Activated CD4-positive, alpha-beta memory T cell treated with anti-CD3 and anti-CD28 coated beads for 36 hours (primary cell): ENCODE results near the gene RASSF8. TPM values are rescaled to one million over a fixed set of nuclear protein-coding genes. Genes with fewer than 3 reads are reported as not detected.
"Not testable (repeated sequence)": the region's sequence is repeated elsewhere in the genome, so short reads cannot be mapped to it uniquely, and the experiment has no call there.

Experiments used
- CTCF ChIA-PET: fragments of 350-600 bp; sonication (Branson Sonifier 250); formaldehyde crosslinking; loops from one replicate; lab custom pipeline; 2021; ENCODE audit warnings: antibody characterized with exemption, inconsistent platforms; lab: Charles Lee
- POLR2A ChIA-PET: fragments of 350-600 bp; sonication (Branson Sonifier 250); formaldehyde crosslinking; loops from one replicate; lab custom pipeline; 2021; ENCODE audit warnings: antibody characterized with exemption; lab: Charles Lee
- DNase-seq: peaks from one replicate; pipeline ENCODE4 v3.0.0-alpha.2; 2020
- H3K27ac Mint-ChIP-seq: one replicate; pipeline ENCODE4 v1.8.0; 2021; ENCODE audit warnings: mixed read lengths
- H3K27me3 Mint-ChIP-seq: one replicate; pipeline ENCODE4 v1.8.0; 2021; ENCODE audit warnings: mixed read lengths
- H3K36me3 Mint-ChIP-seq: one replicate; pipeline ENCODE4 v1.8.0; 2021; ENCODE audit warnings: mixed read lengths
- H3K4me1 Mint-ChIP-seq: one replicate; pipeline ENCODE4 v1.8.0; 2021; ENCODE audit warnings: low read depth, mixed read lengths
- H3K4me3 Mint-ChIP-seq: one replicate; pipeline ENCODE4 v1.8.0; 2021; ENCODE audit warnings: mild to moderate bottlenecking, mixed read lengths
- H3K9me3 Mint-ChIP-seq: one replicate; pipeline ENCODE4 v1.8.0; 2021; ENCODE audit warnings: mixed read lengths
- intact Hi-C: fragments of 100-400 bp; cut with micrococcal nuclease; formaldehyde crosslinking; loops from one replicate; pipeline ENCODE4 v1.15.1; 2023
- total RNA-seq, 2 experiments: library from RNA; stranded (reverse); gene quantifications; one replicate each; pipeline ENCODE4 v1.2.3, GENCODE V29; 2021

RASSF8 gene
- total RNA-seq, 2 experiments from 2014 or later = 0.26 to 0.29 TPM

- no peaks in the 10 kb centered on the region for H3K9me3 Mint-ChIP-seq
- POLR2A ChIA-PET = no interaction called here
- CTCF ChIA-PET = interaction anchor here (0.6 to 0.8 kb wide), 3 partner anchors 36 to 627 kb away, joined by 3 read pairs; no protein-coding TSS in a partner anchor
Measured at GRCh38 chr12:26056335-26056734, 97.9 kb downstream of the RASSF8 start.

GRCh38 chr12:26057271-26057670 is 98.8 kb downstream of the RASSF8 start:
- H3K36me3 Mint-ChIP-seq, H3K27me3 Mint-ChIP-seq, H3K27ac Mint-ChIP-seq, DNase-seq, H3K4me3 Mint-ChIP-seq, H3K9me3 Mint-ChIP-seq, CTCF ChIA-PET, H3K4me1 Mint-ChIP-seq, POLR2A ChIA-PET, intact Hi-C loops: not testable (repeated sequence)

More at GRCh38 chr12:26056335-26056734, 97.9 kb downstream of the RASSF8 start:
- Mint-ChIP-seq H3K27ac (no peak overlapping the region), H3K27me3 (peaks cover 7% of the 10 kb centered on the region), H3K36me3 (no peaks in the 10 kb centered on the region), H3K4me3 (no peak overlapping the region), H3K4me1 (no peaks in the 10 kb centered on the region)
- no peak for DNase-seq
- intact Hi-C loops = no loop called here

GRCh38 chr12:26058308-26058707 is 99.8 kb downstream of the RASSF8 start:
- ChIA-PET CTCF (interaction anchor here (0.7 kb wide), 1 partner anchor 1248 kb away, joined by 4 read pairs; no protein-coding TSS in a partner anchor), POLR2A (no interaction called here)
- Mint-ChIP-seq H3K4me3 (no peak overlapping the region), H3K4me1 (no peaks in the 10 kb centered on the region), H3K9me3 (no peaks in the 10 kb centered on the region), H3K36me3 (no peaks in the 10 kb centered on the region), H3K27me3 (peaks cover 2% of the 10 kb centered on the region), H3K27ac (no peak overlapping the region)
- no peak for DNase-seq
- intact Hi-C loops = no loop called here

- Mint-ChIP-seq H3K27me3 (peaks cover 3% of the 10 kb centered on the region), H3K27ac (no peak overlapping the region), H3K36me3 (no peaks in the 10 kb centered on the region), H3K4me1 (no peaks in the 10 kb centered on the region), H3K9me3 (no peaks in the 10 kb centered on the region), H3K4me3 (no peak overlapping the region)
- DNase-seq = no peak
- intact Hi-C loops = no loop called here
- ChIA-PET POLR2A (no interaction called here), CTCF (interaction anchor here (0.7 kb wide), 1 partner anchor 1247 kb away, joined by 4 read pairs; no protein-coding TSS in a partner anchor)
Measured at GRCh38 chr12:26058818-26059217, 100.3 kb downstream of the RASSF8 start.

- intact Hi-C loops = no loop called here
- Mint-ChIP-seq H3K27ac (no peak overlapping the region), H3K4me1 (no peaks in the 10 kb centered on the region), H3K36me3 (no peaks in the 10 kb centered on the region), H3K4me3 (no peak overlapping the region), H3K9me3 (no peaks in the 10 kb centered on the region), H3K27me3 (peaks cover 3% of the 10 kb centered on the region)
- ChIA-PET CTCF (no interaction called here), POLR2A (no interaction called here)
- no peak for DNase-seq
Measured at GRCh38 chr12:26062006-26062405, 103.5 kb downstream of the RASSF8 start.

GRCh38 chr12:26062566-26062965 is 104.1 kb downstream of the RASSF8 start:
- H3K27ac Mint-ChIP-seq = no peak overlapping the region
- peaks cover 1% of the 10 kb centered on the region for H3K27me3 Mint-ChIP-seq
- no peak overlapping the region for H3K4me3 Mint-ChIP-seq
- ChIA-PET POLR2A (no interaction called here), CTCF (no interaction called here)
- no peaks in the 10 kb centered on the region for H3K9me3 Mint-ChIP-seq
- H3K4me1 Mint-ChIP-seq = no peaks in the 10 kb centered on the region
- DNase-seq = no peak
- no peaks in the 10 kb centered on the region for H3K36me3 Mint-ChIP-seq
- intact Hi-C loops = no loop called here

GRCh38 chr12:26065451-26065850 is 107.0 kb downstream of the RASSF8 start:
- ChIA-PET POLR2A (no interaction called here), CTCF (no interaction called here)
- intact Hi-C loops = no loop called here
- no peaks in the 10 kb centered on the region for H3K4me1 Mint-ChIP-seq
- DNase-seq = no peak
- H3K9me3 Mint-ChIP-seq = no peaks in the 10 kb centered on the region
- H3K27me3 Mint-ChIP-seq = peaks cover 1% of the 10 kb centered on the region
- H3K36me3 Mint-ChIP-seq = no peaks in the 10 kb centered on the region
- H3K4me3 Mint-ChIP-seq = no peak overlapping the region
- H3K27ac Mint-ChIP-seq = no peak overlapping the region

- Mint-ChIP-seq H3K4me3 (no peak overlapping the region), H3K27me3 (peaks cover 4% of the 10 kb centered on the region), H3K36me3 (no peaks in the 10 kb centered on the region), H3K27ac (no peak overlapping the region), H3K4me1 (no peaks in the 10 kb centered on the region), H3K9me3 (no peaks in the 10 kb centered on the region)
- POLR2A ChIA-PET = no interaction called here
- no peak for DNase-seq
- intact Hi-C loops = no loop called here
- CTCF ChIA-PET = interaction anchor here (1.5 kb wide), 1 partner anchor 29 kb away, joined by 3 read pairs; no protein-coding TSS in a partner anchor
Measured at GRCh38 chr12:26068503-26068902, 110.0 kb downstream of the RASSF8 start.

- Mint-ChIP-seq H3K27ac (no peak overlapping the region), H3K4me1 (no peaks in the 10 kb centered on the region), H3K36me3 (no peaks in the 10 kb centered on the region), H3K9me3 (no peaks in the 10 kb centered on the region), H3K4me3 (no peak overlapping the region), H3K27me3 (peaks cover 3% of the 10 kb centered on the region)
- DNase-seq = no peak
- intact Hi-C loops = no loop called here
- POLR2A ChIA-PET = no interaction called here
- CTCF ChIA-PET = no interaction called here
Measured at GRCh38 chr12:26069796-26070195, 111.3 kb downstream of the RASSF8 start.

GRCh38 chr12:26077915-26078702 is 119.6 kb downstream of the RASSF8 start:
- ChIA-PET CTCF (no interaction called here), POLR2A (no interaction called here)
- Mint-ChIP-seq H3K27me3 (peaks cover under 1% of the 10 kb centered on the region), H3K4me3 (no peak overlapping the region), H3K4me1 (no peaks in the 10 kb centered on the region), H3K9me3 (no peaks in the 10 kb centered on the region), H3K27ac (no peak overlapping the region), H3K36me3 (no peaks in the 10 kb centered on the region)
- no peak for DNase-seq
- intact Hi-C loops = no loop called here

GRCh38 chr12:26080911-26081310 is 122.4 kb downstream of the RASSF8 start:
- no peak overlapping the region for H3K4me3 Mint-ChIP-seq
- no peak for DNase-seq
- H3K27ac Mint-ChIP-seq = no peak overlapping the region
- no peaks in the 10 kb centered on the region for H3K9me3 Mint-ChIP-seq
- no peaks in the 10 kb centered on the region for H3K36me3 Mint-ChIP-seq
- ChIA-PET CTCF (no interaction called here), POLR2A (no interaction called here)
- intact Hi-C loops = no loop called here
- no peaks in the 10 kb centered on the region for H3K27me3 Mint-ChIP-seq
- no peaks in the 10 kb centered on the region for H3K4me1 Mint-ChIP-seq

- POLR2A ChIA-PET = no interaction called here
- no peak for DNase-seq
- Mint-ChIP-seq H3K9me3 (no peaks in the 10 kb centered on the region), H3K36me3 (no peaks in the 10 kb centered on the region), H3K4me3 (no peak overlapping the region), H3K4me1 (no peaks in the 10 kb centered on the region), H3K27me3 (no peaks in the 10 kb centered on the region), H3K27ac (no peak overlapping the region)
- CTCF ChIA-PET = interaction anchor here (1.0 kb wide), 1 partner anchor 11 kb away, joined by 3 read pairs; no protein-coding TSS in a partner anchor
- intact Hi-C loops = no loop called here
Measured at GRCh38 chr12:26086936-26087335, 128.5 kb downstream of the RASSF8 start.

- no peaks in the 10 kb centered on the region for H3K27me3 Mint-ChIP-seq
- no peaks in the 10 kb centered on the region for H3K9me3 Mint-ChIP-seq
- H3K27ac Mint-ChIP-seq = no peak overlapping the region
- no peaks in the 10 kb centered on the region for H3K36me3 Mint-ChIP-seq
- POLR2A ChIA-PET = no interaction called here
- intact Hi-C loops = no loop called here
- no peaks in the 10 kb centered on the region for H3K4me1 Mint-ChIP-seq
- H3K4me3 Mint-ChIP-seq = no peak overlapping the region
- CTCF ChIA-PET = no interaction called here
- DNase-seq = no peak
Measured at GRCh38 chr12:26088998-26089397, 130.5 kb downstream of the RASSF8 start.
